Type B pancreatic cell (in vitro differentiated cells): ENCODE results near the gene FSCN2. TPM values are rescaled to one million over a fixed set of nuclear protein-coding genes. Genes with fewer than 3 reads are reported as not detected.
A peak's percentile ranks its signal among the peaks of the same experiment; 100 is the strongest.

Experiments
- DNase-seq: peaks from one replicate; pipeline ENCODE4 v3.0.0; 2021; ENCODE audit warnings: mixed read lengths; ENCODE audit not compliant: unreplicated experiment; ENCODE audit errors: extremely low spot score
- H3K27ac Mint-ChIP-seq: 2 replicates; pipeline ENCODE4 v1.8.0; 2021; ENCODE audit warnings: mild to moderate bottlenecking, mixed read lengths
- H3K27me3 Mint-ChIP-seq: 2 replicates; pipeline ENCODE4 v1.8.0; 2021; ENCODE audit warnings: mixed read lengths
- H3K36me3 Mint-ChIP-seq: 2 replicates; pipeline ENCODE4 v1.8.0; 2021; ENCODE audit warnings: mixed read lengths
- H3K4me1 Mint-ChIP-seq: one replicate; pipeline ENCODE4 v1.8.0; 2021; ENCODE audit warnings: mixed read lengths; ENCODE audit not compliant: unreplicated experiment
- H3K4me3 Mint-ChIP-seq: 2 replicates; pipeline ENCODE4 v1.8.0; 2021; ENCODE audit warnings: mild to moderate bottlenecking, mixed read lengths
- H3K9me3 Mint-ChIP-seq: 2 replicates; pipeline ENCODE4 v1.8.0; 2021; ENCODE audit warnings: mixed read lengths
- CTCF ChIP-seq: fragments of 200-600 bp; sonication (generic); conservative IDR thresholded peaks from 2 replicates; pipeline ENCODE4 v1.5.0; 2021; ENCODE audit warnings: antibody characterized with exemption, mild to moderate bottlenecking
- total RNA-seq: library from RNA; stranded (reverse); gene quantifications from 2 replicates; pipeline ENCODE4 v1.2.1, GENCODE V29; 2021; ENCODE audit warnings: low replicate concordance

Gene FSCN2
- total RNA-seq, 1 donor from 2014 or later = 3.8 TPM

GRCh38 chr17:81510785-81511553, 17.2 kb upstream of the FSCN2 start:
- peaks cover 44% of the 10 kb centered on the region for H3K36me3 Mint-ChIP-seq
- peaks cover 22% of the 10 kb centered on the region for H3K4me1 Mint-ChIP-seq
- H3K9me3 Mint-ChIP-seq = no peaks in the 10 kb centered on the region
- peak overlapping the region; percentile 100 for H3K27ac Mint-ChIP-seq
- peak overlapping the region; percentile 100 for H3K4me3 Mint-ChIP-seq
- DNase-seq = peak; percentile 71
- TF ChIP-seq CTCF = no peak
- peaks cover 33% of the 10 kb centered on the region for H3K27me3 Mint-ChIP-seq

GRCh38 chr17:81511554-81511803, 16.7 kb upstream of the FSCN2 start:
- no peak for TF ChIP-seq CTCF
- no peaks in the 10 kb centered on the region for H3K9me3 Mint-ChIP-seq
- DNase-seq = no peak
- peaks cover 44% of the 10 kb centered on the region for H3K36me3 Mint-ChIP-seq
- H3K4me3 Mint-ChIP-seq = peak overlapping the region; percentile 100
- H3K4me1 Mint-ChIP-seq = peaks cover 22% of the 10 kb centered on the region
- H3K27ac Mint-ChIP-seq = peak overlapping the region; percentile 100
- peaks cover 33% of the 10 kb centered on the region for H3K27me3 Mint-ChIP-seq

GRCh38 chr17:81511804-81512561, 16.2 kb upstream of the FSCN2 start:
- Mint-ChIP-seq H3K36me3 (peaks cover 44% of the 10 kb centered on the region), H3K9me3 (no peaks in the 10 kb centered on the region), H3K27ac (peak overlapping the region; percentile 100), H3K4me3 (peak overlapping the region; percentile 100), H3K27me3 (peaks cover 33% of the 10 kb centered on the region), H3K4me1 (peaks cover 22% of the 10 kb centered on the region)
- no peak for TF ChIP-seq CTCF
- no peak for DNase-seq

- Mint-ChIP-seq H3K4me1 (peaks cover 22% of the 10 kb centered on the region), H3K27ac (peak within 1 kb of the TSS; percentile 100), H3K36me3 (peaks cover 41% of the 10 kb centered on the region), H3K9me3 (no peaks in the 10 kb centered on the region), H3K27me3 (peaks cover 30% of the 10 kb centered on the region), H3K4me3 (peak within 1 kb of the TSS; percentile 100)
- DNase-seq = peak; percentile 96
- TF ChIP-seq CTCF = no peak
Measured at GRCh38 chr17:81512562-81513371, 15.4 kb upstream of the FSCN2 start, which contains the start of gene ACTG1. Gene ACTG1 (minus strand): TSS chr17:81512799. CDS start chr17:81512354, 445 bp downstream.

GRCh38 chr17:81513372-81513752, 14.8 kb upstream of the FSCN2 start:
- peak overlapping the region; percentile 99 for H3K27ac Mint-ChIP-seq
- no peak for DNase-seq

More at GRCh38 chr17:81513372-81513752, 14.8 kb upstream of the FSCN2 start:
- H3K9me3 Mint-ChIP-seq = no peaks in the 10 kb centered on the region
- H3K36me3 Mint-ChIP-seq = peaks cover 37% of the 10 kb centered on the region
- peaks cover 33% of the 10 kb centered on the region for H3K27me3 Mint-ChIP-seq
- peak overlapping the region; percentile 88 for H3K4me3 Mint-ChIP-seq
- no peak for TF ChIP-seq CTCF
- peaks cover 27% of the 10 kb centered on the region for H3K4me1 Mint-ChIP-seq
